NOMO-1 treated with dmso at 0.1 percent for 144 hours (cell line): ENCODE results near the gene DOK3.

Experiments
- DNase-seq: peaks from one replicate; lab custom pipeline; 2025; ENCODE audit not compliant: unreplicated experiment; lab: John Stamatoyannopoulos, UW

The DOK3 gene

GRCh38 chr5:177452688-177453638 lies 56.7 kb downstream of the DOK3 start:
- no peak for DNase-seq
